ENCODE data around the gene AGXT2.

Gene AGXT2, protein sequence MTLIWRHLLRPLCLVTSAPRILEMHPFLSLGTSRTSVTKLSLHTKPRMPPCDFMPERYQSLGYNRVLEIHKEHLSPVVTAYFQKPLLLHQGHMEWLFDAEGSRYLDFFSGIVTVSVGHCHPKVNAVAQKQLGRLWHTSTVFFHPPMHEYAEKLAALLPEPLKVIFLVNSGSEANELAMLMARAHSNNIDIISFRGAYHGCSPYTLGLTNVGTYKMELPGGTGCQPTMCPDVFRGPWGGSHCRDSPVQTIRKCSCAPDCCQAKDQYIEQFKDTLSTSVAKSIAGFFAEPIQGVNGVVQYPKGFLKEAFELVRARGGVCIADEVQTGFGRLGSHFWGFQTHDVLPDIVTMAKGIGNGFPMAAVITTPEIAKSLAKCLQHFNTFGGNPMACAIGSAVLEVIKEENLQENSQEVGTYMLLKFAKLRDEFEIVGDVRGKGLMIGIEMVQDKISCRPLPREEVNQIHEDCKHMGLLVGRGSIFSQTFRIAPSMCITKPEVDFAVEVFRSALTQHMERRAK

DNA sequence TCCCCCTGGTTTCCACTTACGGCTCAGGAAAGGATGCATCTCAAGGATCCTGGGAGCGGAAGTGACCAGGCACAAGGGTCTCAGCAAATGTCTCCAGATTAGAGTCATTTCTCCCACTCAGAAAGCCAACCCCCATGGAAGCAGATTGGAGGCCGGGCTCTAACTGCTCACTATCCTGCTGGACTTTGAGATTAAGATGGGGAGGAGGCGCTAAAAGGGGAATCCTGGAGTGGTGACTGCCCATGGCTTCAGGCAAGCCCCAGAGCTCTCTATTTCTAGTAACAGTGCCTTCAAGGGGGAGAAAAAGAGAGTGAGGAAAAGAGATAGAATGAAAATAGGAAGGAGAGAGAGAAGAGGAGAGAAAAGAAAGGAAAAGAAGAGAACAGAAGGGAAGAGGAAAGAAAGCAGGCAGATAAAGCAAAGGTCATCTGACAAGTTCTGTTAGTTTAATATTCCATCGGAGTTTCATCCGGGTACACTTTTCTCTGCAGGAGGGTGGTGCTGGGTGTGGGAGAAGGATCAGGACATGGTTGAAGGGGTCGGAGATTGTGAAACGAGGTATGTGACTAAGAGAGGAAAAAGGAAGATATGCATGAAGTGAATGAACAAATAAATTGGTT is at the start of gene AGXT2:
TSS of gene AGXT2 (minus strand) at position 165 of the 620 bp plus-strand sequence. CDS start at position 108, 57 bp downstream.
- in situ Hi-C loops (cut with MboI; ENCODE audit: low pct_unique_long_range_greater_than_20kb, low sequenced_read_pairs, unreplicated experiment) = no loop called here
- no peak for DNase-seq (ENCODE audit: low spot score)
- no peak for TF ChIP-seq CTCF (IDR thresholded peaks at IDR 0.05; ENCODE audit: extremely low read depth, insufficient read depth, missing control alignments)

GRCh38 chr5:35096932-35097331 is 49.2 kb upstream of the AGXT2 start:
- TF ChIP-seq CTCF (IDR thresholded peaks at IDR 0.05; ENCODE audit: extremely low read depth, insufficient read depth, missing control alignments) = no peak
- in situ Hi-C loops (cut with MboI; ENCODE audit: low pct_unique_long_range_greater_than_20kb, low sequenced_read_pairs, unreplicated experiment) = loop anchor here (25.0 kb wide), 1 partner anchor 840 kb away; the partner anchor contains the start of gene CAPSL
- no peak for DNase-seq (ENCODE audit: low spot score)

GRCh38 chr5:35096216-35096615 is 48.5 kb upstream of the AGXT2 start:
- no peak for TF ChIP-seq CTCF (IDR thresholded peaks at IDR 0.05; ENCODE audit: extremely low read depth, insufficient read depth, missing control alignments)
- no peak for DNase-seq (ENCODE audit: low spot score)
- in situ Hi-C loops (cut with MboI; ENCODE audit: low pct_unique_long_range_greater_than_20kb, low sequenced_read_pairs, unreplicated experiment) = loop anchor here (25.0 kb wide), 1 partner anchor 841 kb away; the partner anchor contains the start of gene CAPSL

GRCh38 chr5:35095366-35095765 is 47.6 kb upstream of the AGXT2 start:
- no peak for DNase-seq (ENCODE audit: low spot score)
- in situ Hi-C loops (cut with MboI; ENCODE audit: low pct_unique_long_range_greater_than_20kb, low sequenced_read_pairs, unreplicated experiment) = loop anchor here (25.0 kb wide), 1 partner anchor 842 kb away; the partner anchor contains the start of gene CAPSL
- TF ChIP-seq CTCF (IDR thresholded peaks at IDR 0.05; ENCODE audit: extremely low read depth, insufficient read depth, missing control alignments) = no peak

DNA sequence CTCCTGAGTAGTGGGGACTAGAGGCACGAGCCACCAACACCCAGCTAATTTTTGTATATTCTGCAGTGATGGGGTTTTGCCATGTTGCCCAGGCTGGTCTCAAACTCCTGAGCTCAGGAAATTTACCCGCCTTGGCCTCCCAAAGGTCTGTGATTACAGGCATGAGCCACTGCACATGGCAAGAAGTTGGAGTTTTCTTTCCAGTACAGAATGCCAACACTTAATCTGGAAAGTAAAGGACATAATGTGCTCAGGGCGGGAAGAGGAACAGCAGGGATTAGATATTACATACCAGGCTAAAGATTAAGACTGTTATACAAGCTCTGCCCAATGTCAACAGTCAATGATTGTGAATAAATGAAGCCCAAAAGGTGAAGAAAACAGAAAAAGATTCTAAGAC is 47.2 kb upstream of the AGXT2 start:
- no peak for DNase-seq (ENCODE audit: low spot score)
- TF ChIP-seq CTCF (IDR thresholded peaks at IDR 0.05; ENCODE audit: extremely low read depth, insufficient read depth, missing control alignments) = no peak
- in situ Hi-C loops (cut with MboI; ENCODE audit: low pct_unique_long_range_greater_than_20kb, low sequenced_read_pairs, unreplicated experiment) = loop anchor here (25.0 kb wide), 1 partner anchor 842 kb away; the partner anchor contains the start of gene CAPSL

DNA sequence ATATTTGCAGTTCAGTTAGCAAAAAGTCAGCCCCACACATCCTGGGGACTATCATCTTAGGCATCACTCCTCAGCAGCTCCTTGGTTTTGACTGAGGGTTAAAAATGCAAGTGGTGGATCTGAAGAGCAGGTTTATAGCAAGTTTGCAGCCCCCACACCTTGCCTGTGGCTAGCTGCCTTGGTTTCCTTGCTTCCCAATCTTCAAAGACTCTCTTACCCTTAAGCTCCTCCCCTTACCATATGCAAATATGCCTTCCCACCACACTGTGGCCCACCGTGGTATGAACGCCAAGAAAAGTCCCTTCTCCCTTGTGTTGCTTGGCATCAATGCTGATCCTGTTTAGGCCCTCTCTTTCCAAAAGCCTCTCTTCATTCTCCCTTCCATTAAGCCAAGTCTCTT is 45.0 kb upstream of the AGXT2 start:
- no peak for TF ChIP-seq CTCF (IDR thresholded peaks at IDR 0.05; ENCODE audit: extremely low read depth, insufficient read depth, missing control alignments)
- no peak for DNase-seq (ENCODE audit: low spot score)
- in situ Hi-C loops (cut with MboI; ENCODE audit: low pct_unique_long_range_greater_than_20kb, low sequenced_read_pairs, unreplicated experiment) = loop anchor here (25.0 kb wide), 1 partner anchor 845 kb away; the partner anchor contains the start of gene CAPSL
